ENCODE measurements around the gene SPAG17.

The SPAG17 gene

DNA sequence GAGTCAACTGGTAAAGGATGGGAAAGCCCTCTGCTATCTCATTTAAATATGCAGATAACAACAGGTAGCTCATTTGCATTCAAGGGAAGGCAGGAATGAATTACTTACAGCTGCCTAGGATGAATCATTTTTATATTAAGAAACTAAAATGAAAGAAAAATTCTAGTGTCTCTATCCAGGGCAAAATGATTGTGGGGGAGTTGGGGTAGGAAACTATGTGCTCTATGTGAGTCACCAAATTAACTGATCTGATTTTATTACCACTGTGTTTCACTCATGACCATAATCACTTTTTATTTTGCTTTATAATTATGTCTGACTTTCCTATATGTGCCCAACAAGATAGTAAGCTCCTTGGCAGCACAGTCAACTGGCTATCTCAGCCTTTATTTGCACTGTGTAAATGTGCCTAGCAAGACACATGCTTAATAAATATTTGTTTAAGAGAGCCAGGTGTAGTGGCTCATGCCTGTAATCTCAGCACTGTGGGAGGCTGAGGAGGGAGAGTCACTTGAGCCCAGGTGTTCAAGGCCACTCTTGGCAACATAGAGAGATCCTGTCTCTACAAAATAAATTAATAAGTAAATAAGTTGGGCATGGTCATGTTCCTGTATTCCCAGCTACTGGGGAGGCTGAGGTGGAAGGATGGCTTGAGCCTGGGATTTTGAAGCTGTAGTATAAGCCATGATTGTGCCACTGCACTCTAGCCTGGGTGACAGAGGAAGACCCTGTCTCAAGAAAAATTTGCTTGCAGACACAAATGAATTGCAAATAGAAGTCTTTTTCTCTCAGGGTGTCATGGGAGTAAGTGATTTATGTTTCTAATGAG, 84.1 kb downstream of the SPAG17 start:
- Histone ChIP-seq H3K36me3 (ENCODE audit: insufficient read depth, low read length) (no peaks in the 10 kb centered on the region), H3K27ac (ENCODE audit: low read depth, low read length) (no peak overlapping the region), H3K4me1 (ENCODE audit: insufficient read depth, low read length) (no peaks in the 10 kb centered on the region), H3K4me3 (ENCODE audit: low read length) (no peak overlapping the region), H3K27me3 (ENCODE audit: insufficient read depth, low read length) (no peaks in the 10 kb centered on the region), H3K9ac (ENCODE audit: low read depth, low read length) (no peak overlapping the region), H3K9me3 (ENCODE audit: insufficient read depth, low read depth, low read length) (no peaks in the 10 kb centered on the region)

GRCh38 chr1:118099686-118100085, 85.3 kb downstream of the SPAG17 start:
- H3K4me3 ChIP-seq (ENCODE audit: low read length), result no peak overlapping the region

DNA sequence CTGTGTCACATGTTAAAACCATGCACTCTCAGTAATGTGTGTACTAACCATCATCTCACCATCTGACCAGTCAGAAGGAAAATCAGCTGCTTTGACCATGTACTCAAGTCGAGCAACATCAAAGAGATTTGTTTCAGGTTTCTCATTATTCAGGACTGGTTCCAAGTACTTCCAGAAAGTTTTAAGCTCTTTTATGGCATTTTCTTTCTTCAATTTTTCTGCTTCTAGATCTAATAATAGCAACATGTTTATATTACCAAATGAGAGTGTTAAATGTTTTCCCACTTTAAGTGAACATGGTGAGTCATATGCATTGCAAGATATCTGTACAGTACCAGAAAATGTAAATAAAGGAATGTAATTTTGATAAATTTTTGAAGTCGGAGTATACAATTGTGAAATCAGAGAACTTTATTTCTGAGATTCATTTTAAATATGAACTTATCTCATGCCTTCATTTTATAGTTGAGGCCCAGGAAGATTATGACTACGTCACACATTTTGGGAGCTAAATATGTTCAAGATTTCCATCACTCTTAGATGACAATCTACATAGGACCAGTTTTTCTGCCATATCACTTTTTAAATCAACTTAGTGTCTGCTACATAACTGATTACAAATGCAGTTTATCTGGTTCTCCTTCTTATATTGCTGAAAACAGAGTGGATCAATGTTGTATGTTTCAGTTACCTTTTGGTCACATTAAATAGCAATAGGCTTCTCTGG, 87.2 kb downstream of the SPAG17 start:
- no peaks in the 10 kb centered on the region for H3K4me1 ChIP-seq (ENCODE audit: insufficient read depth, low read length)
- no peak overlapping the region for H3K9ac ChIP-seq (ENCODE audit: low read depth, low read length)
- WGBS, result 96% methylated on average over 3 of the region's 3 CpGs
- no peak overlapping the region for H3K4me3 ChIP-seq (ENCODE audit: low read length)
- no peaks in the 10 kb centered on the region for H3K27me3 ChIP-seq (ENCODE audit: insufficient read depth, low read length)
- no peaks in the 10 kb centered on the region for H3K9me3 ChIP-seq (ENCODE audit: insufficient read depth, low read depth, low read length)
- no peaks in the 10 kb centered on the region for H3K36me3 ChIP-seq (ENCODE audit: insufficient read depth, low read length)
- no peak overlapping the region for H3K27ac ChIP-seq (ENCODE audit: low read depth, low read length)

More at GRCh38 chr1:118099686-118100085, 85.3 kb downstream of the SPAG17 start:
- Histone ChIP-seq H3K9me3 (ENCODE audit: insufficient read depth, low read depth, low read length) (no peaks in the 10 kb centered on the region), H3K27me3 (ENCODE audit: insufficient read depth, low read length) (no peaks in the 10 kb centered on the region), H3K27ac (ENCODE audit: low read depth, low read length) (no peak overlapping the region), H3K36me3 (ENCODE audit: insufficient read depth, low read length) (no peaks in the 10 kb centered on the region), H3K9ac (ENCODE audit: low read depth, low read length) (no peak overlapping the region), H3K4me1 (ENCODE audit: insufficient read depth, low read length) (no peaks in the 10 kb centered on the region)
- WGBS, result 94% methylated on average over 5 of the region's 5 CpGs

- H3K27ac ChIP-seq (ENCODE audit: low read depth, low read length), result no peak overlapping the region
- H3K36me3 ChIP-seq (ENCODE audit: insufficient read depth, low read length), result no peaks in the 10 kb centered on the region
- H3K9ac ChIP-seq (ENCODE audit: low read depth, low read length), result no peak overlapping the region
- H3K9me3 ChIP-seq (ENCODE audit: insufficient read depth, low read depth, low read length), result no peaks in the 10 kb centered on the region
- H3K4me3 ChIP-seq (ENCODE audit: low read length), result no peak overlapping the region
- no peaks in the 10 kb centered on the region for H3K4me1 ChIP-seq (ENCODE audit: insufficient read depth, low read length)
- H3K27me3 ChIP-seq (ENCODE audit: insufficient read depth, low read length), result no peaks in the 10 kb centered on the region
Observed at GRCh38 chr1:118093017-118093416, 92.0 kb downstream of the SPAG17 start.

- no peaks in the 10 kb centered on the region for H3K4me1 ChIP-seq (ENCODE audit: insufficient read depth, low read length)
- no peaks in the 10 kb centered on the region for H3K9me3 ChIP-seq (ENCODE audit: insufficient read depth, low read depth, low read length)
- H3K36me3 ChIP-seq (ENCODE audit: insufficient read depth, low read length), result no peaks in the 10 kb centered on the region
- no peak overlapping the region for H3K4me3 ChIP-seq (ENCODE audit: low read length)
- no peak overlapping the region for H3K27ac ChIP-seq (ENCODE audit: low read depth, low read length)
- no peak overlapping the region for H3K9ac ChIP-seq (ENCODE audit: low read depth, low read length)
- no peaks in the 10 kb centered on the region for H3K27me3 ChIP-seq (ENCODE audit: insufficient read depth, low read length)
- 100% methylated on average over 1 of the region's 2 CpGs for WGBS
Observed at GRCh38 chr1:118090130-118090529, 94.9 kb downstream of the SPAG17 start.

- H3K9ac ChIP-seq (ENCODE audit: low read depth, low read length), result no peak overlapping the region
- 100% methylated on average over 3 of the region's 12 CpGs for WGBS
- H3K4me3 ChIP-seq (ENCODE audit: low read length), result no peak overlapping the region
- peaks cover 9% of the 10 kb centered on the region; the same call in 1 of the 2 replicates for H3K4me1 ChIP-seq (ENCODE audit: insufficient read depth, low read length)
- H3K27ac ChIP-seq (ENCODE audit: low read depth, low read length), result no peak overlapping the region
- no peaks in the 10 kb centered on the region for H3K9me3 ChIP-seq (ENCODE audit: insufficient read depth, low read depth, low read length)
- H3K27me3 ChIP-seq (ENCODE audit: insufficient read depth, low read length), result no peaks in the 10 kb centered on the region
- H3K36me3 ChIP-seq (ENCODE audit: insufficient read depth, low read length), result no peaks in the 10 kb centered on the region
Observed at GRCh38 chr1:118085365-118085764, 99.7 kb downstream of the SPAG17 start.

GRCh38 chr1:118084400-118084799, 100.6 kb downstream of the SPAG17 start:
- Histone ChIP-seq H3K9ac (ENCODE audit: low read depth, low read length) (no peak overlapping the region), H3K27me3 (ENCODE audit: insufficient read depth, low read length) (no peaks in the 10 kb centered on the region), H3K36me3 (ENCODE audit: insufficient read depth, low read length) (no peaks in the 10 kb centered on the region), H3K27ac (ENCODE audit: low read depth, low read length) (no peak overlapping the region), H3K4me1 (ENCODE audit: insufficient read depth, low read length) (peaks cover 9% of the 10 kb centered on the region; the same call in 1 of the 2 replicates), H3K4me3 (ENCODE audit: low read length) (no peak overlapping the region), H3K9me3 (ENCODE audit: insufficient read depth, low read depth, low read length) (0 out of 2 replicates have a peak, but pooled peaks cover under 1% of the 10 kb centered on the region)
- 56% methylated on average over 1 of the region's 2 CpGs for WGBS

DNA sequence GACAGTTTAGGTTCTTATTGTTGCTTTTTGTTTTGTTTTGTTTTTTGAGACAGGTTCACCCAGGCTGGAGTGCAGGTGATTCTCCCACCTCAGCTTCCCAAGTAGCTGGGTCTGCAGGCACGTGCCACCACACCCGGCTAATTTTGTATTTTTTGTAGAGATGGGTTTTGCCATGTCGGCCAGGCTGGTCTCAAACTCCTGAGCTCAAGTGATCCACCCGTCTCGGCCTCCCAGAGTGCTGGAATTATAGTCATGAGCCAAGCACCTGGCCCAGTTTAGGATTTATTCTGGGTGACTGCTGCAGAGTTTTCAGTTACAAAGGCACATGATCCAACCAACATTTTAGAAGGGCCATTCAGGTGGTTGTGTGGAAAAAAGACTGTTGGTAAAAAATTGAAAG, 102.0 kb downstream of the SPAG17 start:
- H3K36me3 ChIP-seq (ENCODE audit: insufficient read depth, low read length), result no peaks in the 10 kb centered on the region
- no peaks in the 10 kb centered on the region for H3K27me3 ChIP-seq (ENCODE audit: insufficient read depth, low read length)
- no peak overlapping the region for H3K4me3 ChIP-seq (ENCODE audit: low read length)
- peaks cover 15% of the 10 kb centered on the region for H3K4me1 ChIP-seq (ENCODE audit: insufficient read depth, low read length)
- H3K9ac ChIP-seq (ENCODE audit: low read depth, low read length), result no peak overlapping the region
- peaks cover 3% of the 10 kb centered on the region; the same call in 1 of the 2 replicates for H3K9me3 ChIP-seq (ENCODE audit: insufficient read depth, low read depth, low read length)
- no peak overlapping the region for H3K27ac ChIP-seq (ENCODE audit: low read depth, low read length)
- WGBS, result 97% methylated on average over 5 of the region's 5 CpGs

DNA sequence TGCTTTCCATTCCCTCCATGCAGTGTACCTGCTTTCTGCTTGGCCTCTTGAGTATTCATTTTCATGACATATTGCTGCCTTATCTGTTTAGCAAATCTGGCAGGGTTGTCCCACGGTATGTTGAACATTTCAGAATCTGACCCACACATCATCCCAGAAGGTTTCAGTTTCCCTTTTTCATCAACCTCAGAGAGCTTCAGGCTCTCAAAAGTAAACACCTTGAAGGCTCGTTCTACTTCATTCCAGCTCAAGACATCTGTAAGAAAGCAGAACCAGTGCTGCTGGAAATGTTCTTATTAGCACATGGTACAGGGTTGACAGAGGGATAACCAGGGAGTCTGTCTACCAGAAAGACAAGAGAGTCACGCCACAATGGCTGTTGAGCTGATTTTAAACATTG, 103.6 kb downstream of the SPAG17 start:
- H3K4me3 ChIP-seq (ENCODE audit: low read length), result no peak overlapping the region

DNA sequence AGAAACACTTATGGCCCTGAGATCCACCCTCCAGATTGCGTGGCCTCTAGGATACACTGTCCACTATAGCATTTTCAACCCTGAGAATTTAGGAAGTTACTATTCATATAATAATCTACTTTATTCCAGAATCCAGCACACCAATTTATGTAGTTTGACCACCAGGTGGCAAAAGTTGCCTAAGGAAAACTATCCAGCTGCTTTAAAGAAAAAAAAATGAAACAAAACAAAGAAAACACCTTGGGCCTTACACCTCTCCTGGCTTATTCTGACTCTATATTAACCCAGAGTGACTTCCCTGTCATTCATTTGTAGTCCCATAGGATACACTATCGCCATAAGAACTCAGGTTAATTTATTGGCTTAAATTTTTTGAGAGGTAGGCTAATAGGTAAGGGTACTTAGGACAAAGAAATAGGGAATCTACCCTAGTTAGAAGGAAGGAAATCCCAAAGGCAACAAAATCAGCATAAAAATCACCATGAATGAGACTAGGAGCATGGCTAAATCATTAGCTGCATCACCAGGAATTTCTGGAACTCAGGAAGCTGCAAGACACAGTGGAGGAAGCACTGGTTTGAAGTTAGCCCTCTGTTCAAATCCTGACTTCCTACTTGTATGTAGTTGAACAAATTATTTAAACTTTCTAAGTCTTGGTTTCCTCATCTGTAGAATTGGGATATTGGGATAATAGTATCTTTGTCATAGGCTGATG, 107.5 kb downstream of the SPAG17 start:
- 50% methylated on average over 2 of the region's 2 CpGs for WGBS
- no peaks in the 10 kb centered on the region for H3K36me3 ChIP-seq (ENCODE audit: insufficient read depth, low read length)
- peaks cover 34% of the 10 kb centered on the region for H3K4me1 ChIP-seq (ENCODE audit: insufficient read depth, low read length)
- H3K27me3 ChIP-seq (ENCODE audit: insufficient read depth, low read length), result no peaks in the 10 kb centered on the region
- H3K9ac ChIP-seq (ENCODE audit: low read depth, low read length), result 0 out of 2 replicates have a peak overlapping the region, but pooled peaks have one; percentile 9
- H3K9me3 ChIP-seq (ENCODE audit: insufficient read depth, low read depth, low read length), result peaks cover 3% of the 10 kb centered on the region; the same call in 1 of the 2 replicates
- H3K4me3 ChIP-seq (ENCODE audit: low read length), result no peak overlapping the region
- H3K27ac ChIP-seq (ENCODE audit: low read depth, low read length), result peak overlapping the region; percentile 81

More for the DNA sequence above, 103.6 kb downstream of the SPAG17 start:
- Histone ChIP-seq H3K9ac (ENCODE audit: low read depth, low read length) (no peak overlapping the region), H3K9me3 (ENCODE audit: insufficient read depth, low read depth, low read length) (peaks cover 3% of the 10 kb centered on the region; the same call in 1 of the 2 replicates), H3K4me1 (ENCODE audit: insufficient read depth, low read length) (peaks cover 29% of the 10 kb centered on the region), H3K27ac (ENCODE audit: low read depth, low read length) (no peak overlapping the region), H3K27me3 (ENCODE audit: insufficient read depth, low read length) (no peaks in the 10 kb centered on the region), H3K36me3 (ENCODE audit: insufficient read depth, low read length) (no peaks in the 10 kb centered on the region)
- WGBS, result 91% methylated on average over 3 of the region's 3 CpGs

GRCh38 chr1:118075116-118075515, 109.9 kb downstream of the SPAG17 start:
- no peak overlapping the region for H3K4me3 ChIP-seq (ENCODE audit: low read length)
- peaks cover 3% of the 10 kb centered on the region; the same call in 1 of the 2 replicates for H3K9me3 ChIP-seq (ENCODE audit: insufficient read depth, low read depth, low read length)
- H3K9ac ChIP-seq (ENCODE audit: low read depth, low read length), result no peak overlapping the region
- H3K4me1 ChIP-seq (ENCODE audit: insufficient read depth, low read length), result peaks cover 34% of the 10 kb centered on the region
- no peak overlapping the region for H3K27ac ChIP-seq (ENCODE audit: low read depth, low read length)
- 94% methylated on average over 3 of the region's 3 CpGs for WGBS
- no peaks in the 10 kb centered on the region for H3K36me3 ChIP-seq (ENCODE audit: insufficient read depth, low read length)
- H3K27me3 ChIP-seq (ENCODE audit: insufficient read depth, low read length), result no peaks in the 10 kb centered on the region

Measured in HUES64 (cell line).